Measurements from ENCODE around the gene SNIP1.
A peak's percentile ranks its signal among the peaks of the same experiment; 100 is the strongest.
"Not testable (repeated sequence)": the region's sequence is repeated elsewhere in the genome, so short reads cannot be mapped to it uniquely, and the experiment has no call there.

Gene SNIP1

GRCh38 chr1:37559080-37559479, 5.0 kb upstream of the SNIP1 start:
- no peak for DNase-seq

- no peak for DNase-seq
These were observed 4.3 kb upstream of the SNIP1 start for GRCh38 chr1:37558411-37558810.

- no peak for DNase-seq
These were observed 3.3 kb upstream of the SNIP1 start for GRCh38 chr1:37557402-37557801.

GRCh38 chr1:37556712-37557196, 2.7 kb upstream of the SNIP1 start, which contains the start of gene DNALI1:
Gene DNALI1, plus strand, starts transcription at chr1:37556940. Its CDS starts 55 bp downstream, at chr1:37556995.
- DNase-seq, result peak; percentile 71

- no peak for DNase-seq
These were observed 531 bp downstream of the SNIP1 start for GRCh38 chr1:37553598-37553926.

- DNase-seq, result no peak
These were observed 4.8 kb downstream of the SNIP1 start for GRCh38 chr1:37549341-37549740.

GRCh38 chr1:37545019-37545418, 9.1 kb downstream of the SNIP1 start:
- DNase-seq, result no peak

GRCh38 chr1:37544530-37544929, 9.6 kb downstream of the SNIP1 start:
- DNase-seq, result no peak

- no peak for DNase-seq
These were observed 13.9 kb downstream of the SNIP1 start for GRCh38 chr1:37540036-37540785.

GRCh38 chr1:37539154-37539553, 14.9 kb downstream of the SNIP1 start:
- not testable (repeated sequence) for DNase-seq

GRCh38 chr1:37537378-37537777, 16.7 kb downstream of the SNIP1 start:
- DNase-seq, result no peak

GRCh38 chr1:37533317-37534093, 20.6 kb downstream of the SNIP1 start:
- DNase-seq, result no peak

- not testable (repeated sequence) for DNase-seq
These were observed 21.5 kb downstream of the SNIP1 start for GRCh38 chr1:37532418-37533156.

- DNase-seq, result not testable (repeated sequence)
These were observed 24.2 kb downstream of the SNIP1 start for GRCh38 chr1:37529888-37530287.

- no peak for DNase-seq
These were observed 34.5 kb downstream of the SNIP1 start for GRCh38 chr1:37519613-37520012.

- not testable (repeated sequence) for DNase-seq
These were observed 35.2 kb downstream of the SNIP1 start for GRCh38 chr1:37518929-37519328.

- not testable (repeated sequence) for DNase-seq
These were observed 35.9 kb downstream of the SNIP1 start for GRCh38 chr1:37518241-37518640.

GRCh38 chr1:37517569-37517968, 36.5 kb downstream of the SNIP1 start:
- DNase-seq, result no peak

- DNase-seq, result no peak
These were observed 38.7 kb downstream of the SNIP1 start for GRCh38 chr1:37515185-37516034.

GRCh38 chr1:37514350-37515184, 39.5 kb downstream of the SNIP1 start, which contains the start of gene MEAF6:
Gene MEAF6, minus strand, starts transcription at chr1:37514766. Its CDS starts 20 bp downstream, at chr1:37514746.
- DNase-seq, result peak; percentile 83

- DNase-seq, result peak; percentile 81
These were observed 40.2 kb downstream of the SNIP1 start for GRCh38 chr1:37513795-37514349.
